K562 (cell line): Measurements from ENCODE around the gene PPA1. TPM values are rescaled to one million over a fixed set of nuclear protein-coding genes. Genes with fewer than 3 reads are reported as not detected.

Experiments used
- ATAC-seq: fragments of 200-7000 bp; cut with Tn5 transposase; 3 replicates; pipeline ENCODE4 v1.9.1; 2020; ENCODE audit warnings: moderate library complexity
- BruUV-seq: library from RNA; stranded (reverse); fragments of 400-500 nt; replicated peaks from 2 replicates; lab custom pipeline; 2021; lab: Mats Ljungman, UMichigan
- CTCF ChIA-PET: fragments of 300-600 bp; formaldehyde crosslinking; extraction: SDS; loops from one replicate; lab custom pipeline; 2021; ENCODE audit warnings: low intra/inter-chr PET ratio; lab: Yijun Ruan, JAX
- POLR2A ChIA-PET: fragments of 300-600, 350-650 bp; sonication (Branson Sonifier 250); formaldehyde crosslinking; extraction: SDS; loops from one replicate; lab custom pipeline; 2021; ENCODE audit warnings: antibody characterized with exemption, inconsistent platforms; lab: Yijun Ruan, JAX
- DNase-seq, 4 experiments: peaks; one replicate each; pipeline versions ENCODE4 v3.0.0 to v3.0.0-alpha.2; 2011 to 2018; ENCODE audit warnings: low spot score in 3 of 4, mixed read lengths in 3 of 4; ENCODE audit errors: extremely low read depth in 1 of 4
- FAIRE-seq: peaks from 2 replicates; lab custom pipeline; 2011; peaks lifted over from hg19 to GRCh38; lab: Jason Lieb, UNC
- H2AFZ ChIP-seq: 2 replicates; pipeline ENCODE4 v1.6.0; 2011; ENCODE audit warnings: low read depth, low read length, control low read depth, inconsistent platforms
- H3K27ac ChIP-seq: fragments of 200-600 bp; 3 replicates; pipeline ENCODE4 v1.8.0; 2011; ENCODE audit warnings: low read depth, mild to moderate bottlenecking, control low read depth, inconsistent platforms, low read length, moderate library complexity, mixed read lengths; ENCODE audit errors: extremely low read depth
- H3K27me3 ChIP-seq, 2 experiments: fragments of 300-600 bp in 1 of 2; 2 replicates in 1 of 2; 3 replicates in 1 of 2; pipeline versions ENCODE4 v1.6.0 to v1.8.0; 2011; ENCODE audit warnings: inconsistent platforms in 2 of 2, low read length in 2 of 2, mild to moderate bottlenecking in 1 of 2, mixed read lengths in 1 of 2, moderate library complexity in 1 of 2; ENCODE audit not compliant: control insufficient read depth in 2 of 2, insufficient read depth in 2 of 2
- H3K36me3 ChIP-seq: fragments of 300-600 bp; 3 replicates; pipeline ENCODE4 v1.8.0; 2011; ENCODE audit warnings: mild to moderate bottlenecking, low read length, inconsistent platforms; ENCODE audit not compliant: control insufficient read depth, insufficient read depth
- H3K4me1 ChIP-seq, 2 experiments: fragments of 200-600 bp in 1 of 2; replicated peaks in 1 of 2; 2 replicates in 1 of 2; 3 replicates in 1 of 2; pipeline versions ENCODE4 v1.5.1 to v1.8.0; 2011; ENCODE audit warnings: inconsistent platforms in 2 of 2, low read length in 2 of 2, mild to moderate bottlenecking in 1 of 2, mixed read lengths in 1 of 2, moderate library complexity in 1 of 2; ENCODE audit not compliant: control insufficient read depth in 2 of 2, insufficient read depth in 2 of 2
- H3K4me2 ChIP-seq: 2 replicates; pipeline ENCODE4 v1.6.1; 2011; ENCODE audit warnings: low read length, control low read depth, inconsistent platforms, mixed read lengths; ENCODE audit not compliant: insufficient read depth
- H3K4me3 ChIP-seq: fragments of 200-600 bp; sonication (generic), shearing (Covaris generic); 2 replicates; pipeline ENCODE4 v1.5.1; 2016; ENCODE audit warnings: control low read depth, inconsistent platforms
- H3K79me2 ChIP-seq: fragments of 200-600 bp; 3 replicates; pipeline ENCODE4 v1.8.0; 2011; ENCODE audit warnings: low read length, inconsistent platforms; ENCODE audit not compliant: control insufficient read depth, insufficient read depth
- H3K9ac ChIP-seq, 2 experiments: 2 replicates each; pipeline versions ENCODE4 v1.6.0 to v1.6.1; 2011; ENCODE audit warnings: low read depth in 2 of 2, low read length in 2 of 2, control low read depth in 1 of 2, inconsistent platforms in 1 of 2, mild to moderate bottlenecking in 1 of 2, mixed read lengths in 1 of 2; ENCODE audit not compliant: insufficient read depth in 1 of 2
- H3K9me1 ChIP-seq: one replicate; pipeline ENCODE4 v1.6.0; 2011; ENCODE audit warnings: inconsistent platforms, mild to moderate bottlenecking, low read length, moderate library complexity; ENCODE audit not compliant: control insufficient read depth, insufficient read depth
- H3K9me3 ChIP-seq: replicated peaks from 2 replicates; pipeline ENCODE4 v1.5.1; 2011; ENCODE audit warnings: low read depth, low read length, inconsistent platforms; ENCODE audit not compliant: control insufficient read depth, insufficient read depth
- H4K20me1 ChIP-seq: replicated peaks from 2 replicates; pipeline ENCODE4 v1.6.1; 2011; ENCODE audit warnings: low read length, inconsistent platforms, mixed read lengths; ENCODE audit not compliant: control insufficient read depth, insufficient read depth
- CBFA2T3 ChIP-seq: fragments of 450-650 bp; IDR thresholded peaks from 2 replicates; pipeline ENCODE4 v1.6.1; 2017
- CXXC5 ChIP-seq: fragments of 250-450 bp; sonication (Bioruptor Pico); IDR thresholded peaks from 2 replicates; pipeline ENCODE4 v1.8.0; 2022; ENCODE audit warnings: inconsistent platforms, mild to moderate bottlenecking, moderate library complexity
- EP300 ChIP-seq: IDR thresholded peaks from 2 replicates; pipeline ENCODE4 v1.6.1; 2012; ENCODE audit warnings: low read length, improper control_type of control experiment
- KHSRP ChIP-seq: fragments of 450-650 bp; IDR thresholded peaks from 2 replicates; pipeline ENCODE4 v1.6.1; 2017
- OTX1 ChIP-seq: fragments of 450-650 bp; formaldehyde crosslinking; IDR thresholded peaks from 2 replicates; pipeline ENCODE4 v1.4.0; 2022; ENCODE audit warnings: mild to moderate bottlenecking
- ZNF232 ChIP-seq: sonication (generic); formaldehyde crosslinking; IDR thresholded peaks from 2 replicates; pipeline ENCODE4 v1.8.0; 2022; ENCODE audit warnings: mild to moderate bottlenecking, missing genetic modification reagents
- ZNF3 ChIP-seq: fragments of 250-450 bp; sonication (Bioruptor Pico); IDR thresholded peaks from 2 replicates; pipeline ENCODE4 v1.5.0; 2021; ENCODE audit warnings: mild to moderate bottlenecking, moderate library complexity
- ZNF354B ChIP-seq: fragments of 250-450 bp; sonication (Bioruptor Pico); IDR thresholded peaks from 2 replicates; pipeline ENCODE4 v1.4.0; 2020
- ZNF384 ChIP-seq: IDR thresholded peaks from 2 replicates; pipeline ENCODE4 v1.6.1; 2012; ENCODE audit warnings: low read depth, low read length, improper control_type of control experiment
- ZNF584 ChIP-seq: fragments of 200-800 bp; sonication (Bioruptor generic); IDR thresholded peaks from 2 replicates; pipeline ENCODE4 v1.6.1; 2016; ENCODE audit warnings: low read depth, mild to moderate bottlenecking, missing genetic modification characterization, missing compliant biosample characterization
- WGBS: fragments of 100-300 bp; shearing (Covaris generic); methylation state at CpG from one replicate; pipeline ENCODE4 v1.1.6; 2016; ENCODE audit warnings: low coverage, mixed read lengths; ENCODE audit not compliant: insufficient coverage; ENCODE audit errors: missing lambda C conversion rate; 5-methylcytosine and 5-hydroxymethylcytosine counted together
- in situ Hi-C: fragments of 300-500 bp; cut with MboI; formaldehyde crosslinking; loops from 4 replicates; pipeline ENCODE4 v1.15.0; 2018; ENCODE audit warnings: inconsistent platforms, mixed read lengths
- intact Hi-C: fragments of 100-400 bp; cut with micrococcal nuclease; formaldehyde crosslinking; loops from 2 replicates; pipeline ENCODE4 v1.14.2; 2022
- polyA plus RNA-seq, 8 experiments: library from polyadenylated mRNA; depleted of rRNA in 4 of 8; stranded (reverse) in 5 of 8; unstranded in 3 of 8; fragments of >200 nt; fragmentation: Nextera tagmentation in 2 of 8; fragmentation: Illumina TruSeq in 1 of 8; extraction: Ambion mirVana in 2 of 8; extraction: Trizol in 1 of 8; gene quantifications; 2 replicates each; pipeline versions ENCODE4 v1.2.1 to v1.2.3, GENCODE V29; 2011 to 2014; ENCODE audit warnings: inconsistent platforms in 1 of 8, missing spikeins in 1 of 8
- total RNA-seq, 7 experiments: library from RNA; depleted of rRNA in 6 of 7; stranded (reverse); fragments of >200 nt in 6 of 7; fragmentation: Illumina TruSeq in 2 of 7; extraction: Trizol in 2 of 7; gene quantifications; 2 replicates each; pipeline versions ENCODE4 v1.2.1 to v1.2.3, GENCODE V29; 2011 to 2021; ENCODE audit warnings: low replicate concordance in 1 of 7
- TF ChIP-seq, protein P1 (sequence below): fragments of 450-650 bp; IDR thresholded peaks from 2 replicates; pipeline ENCODE4 v1.6.1; 2016; ENCODE audit warnings: low read depth, mild to moderate bottlenecking, moderate library complexity
- TF ChIP-seq, protein P2 (sequence below): fragments of 450-650 bp; IDR thresholded peaks from 2 replicates; pipeline ENCODE4 v1.6.1; 2018; ENCODE audit warnings: mild to moderate bottlenecking, low read depth; ENCODE audit not compliant: partially characterized antibody
- TF ChIP-seq, protein P3 (sequence below), 2 experiments: IDR thresholded peaks; 2 replicates each; pipeline ENCODE4 v1.6.1; 2011; ENCODE audit warnings: borderline replicate concordance in 1 of 2, control low read depth in 1 of 2, low read depth in 1 of 2, low read length in 1 of 2, mild to moderate bottlenecking in 1 of 2, mixed read lengths in 1 of 2, moderate library complexity in 1 of 2; ENCODE audit not compliant: insufficient read depth in 1 of 2, insufficient read length in 1 of 2, poor library complexity in 1 of 2, severe bottlenecking in 1 of 2; ENCODE audit errors: extremely low read depth in 1 of 2
- TF ChIP-seq, protein P4 (sequence below), 2 experiments: fragments of 150-350 bp in 1 of 2; IDR thresholded peaks; 2 replicates each; pipeline ENCODE4 v1.6.1; 2012 to 2016; ENCODE audit warnings: low read depth in 2 of 2, low read length in 2 of 2, mild to moderate bottlenecking in 1 of 2, moderate library complexity in 1 of 2

Gene PPA1
- total and polyA plus RNA-seq, 9 of the 15 experiments (the other 6 are each of a cell fraction or from before 2014, with no cell fraction given) = 301 to 635 (median 471) TPM

DNA sequence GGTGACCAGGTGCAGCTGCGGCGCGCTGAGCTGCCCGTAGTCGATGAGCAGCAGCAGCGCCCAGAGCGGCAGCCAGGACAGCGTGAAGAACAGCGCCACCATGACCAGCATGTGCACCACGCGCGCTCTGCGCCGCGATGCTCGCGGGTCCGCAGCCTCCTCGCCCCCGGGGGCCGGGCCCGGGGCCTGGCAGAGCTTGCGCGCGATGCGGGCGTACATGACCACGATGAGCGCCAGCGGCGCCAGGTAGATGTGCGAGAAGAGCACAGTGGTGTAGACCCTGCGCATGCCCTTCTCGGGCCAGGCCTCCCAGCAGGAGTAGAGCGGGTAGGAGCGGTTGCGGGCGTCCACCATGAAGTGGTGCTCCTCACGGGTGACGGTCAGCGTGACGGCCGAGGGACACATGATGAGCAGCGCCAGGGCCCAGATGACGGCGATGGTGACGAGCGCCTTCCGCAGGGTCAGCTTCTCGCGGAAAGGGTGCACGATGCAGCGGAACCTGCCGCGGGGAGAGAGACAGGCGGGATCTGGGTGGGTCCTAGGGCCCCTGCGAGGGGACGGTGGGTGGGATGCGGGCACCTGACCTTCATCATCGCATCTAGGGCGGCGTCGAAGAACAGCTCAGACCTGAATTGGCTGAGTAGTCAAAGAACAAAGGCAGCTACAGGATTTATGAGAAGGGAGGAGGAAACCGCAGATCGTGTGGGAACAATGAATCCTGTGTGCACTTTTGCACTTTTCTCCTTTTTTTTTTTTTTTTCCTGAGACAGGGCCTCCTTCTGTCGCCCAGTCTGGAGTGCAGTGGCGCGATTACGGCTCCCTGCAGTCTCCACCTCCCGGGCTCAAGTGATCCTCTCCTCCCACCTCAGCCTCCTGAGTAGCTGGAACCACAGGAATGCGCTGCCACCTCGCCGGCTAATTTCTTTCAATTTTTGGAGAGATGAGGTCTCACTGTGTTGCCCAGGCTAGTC, 22.4 kb upstream of the PPA1 start:
- 55% methylated on average over 70 of the region's 73 CpGs for WGBS
- in situ Hi-C loops (no loop called here), intact Hi-C loops (no loop called here)
- ChIA-PET POLR2A (interaction anchor here (0.8 to 0.9 kb wide), 2 partner anchors 9 to 12 kb away, joined by 3 to 4 read pairs; no protein-coding TSS in a partner anchor), CTCF (no interaction called here)
- Histone ChIP-seq H2AFZ (no peak overlapping the region), H3K4me2 (no peak overlapping the region), H4K20me1 (no peaks in the 10 kb centered on the region), H3K27ac (no peak overlapping the region), H3K4me3 (no peak overlapping the region), H3K9ac (0 out of 4 replicates have a peak overlapping the region, but pooled peaks of 1 of the 2 experiments have one; percentile 19), H3K4me1 (peaks cover 0 to 15% of the 10 kb centered on the region in 2 experiments; a peak in 3 of 5 replicates), H3K9me1 (no peaks in the 10 kb centered on the region), H3K27me3 (peaks cover 40 to 63% of the 10 kb centered on the region in 2 experiments), H3K36me3 (no peaks in the 10 kb centered on the region), H3K9me3 (no peaks in the 10 kb centered on the region), H3K79me2 (no peaks in the 10 kb centered on the region)
- FAIRE-seq (peak; percentile 15), DNase-seq (peak in 1 of 4 experiments; percentile 39), ATAC-seq (peak; percentile 45; the same call in 2 of the 3 replicates)
- BruUV-seq = no TSS peak
- no peak for TF ChIP-seq ZNF232
- TF ChIP-seq OTX1 = no peak
- TF ChIP-seq EP300 = no peak
- TF ChIP-seq ZNF384 = peak; percentile 64
- TF ChIP-seq CBFA2T3 = peak; percentile 41
- TF ChIP-seq, protein P1, sequence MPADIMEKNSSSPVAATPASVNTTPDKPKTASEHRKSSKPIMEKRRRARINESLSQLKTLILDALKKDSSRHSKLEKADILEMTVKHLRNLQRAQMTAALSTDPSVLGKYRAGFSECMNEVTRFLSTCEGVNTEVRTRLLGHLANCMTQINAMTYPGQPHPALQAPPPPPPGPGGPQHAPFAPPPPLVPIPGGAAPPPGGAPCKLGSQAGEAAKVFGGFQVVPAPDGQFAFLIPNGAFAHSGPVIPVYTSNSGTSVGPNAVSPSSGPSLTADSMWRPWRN = no peak
- TF ChIP-seq, protein P2, sequence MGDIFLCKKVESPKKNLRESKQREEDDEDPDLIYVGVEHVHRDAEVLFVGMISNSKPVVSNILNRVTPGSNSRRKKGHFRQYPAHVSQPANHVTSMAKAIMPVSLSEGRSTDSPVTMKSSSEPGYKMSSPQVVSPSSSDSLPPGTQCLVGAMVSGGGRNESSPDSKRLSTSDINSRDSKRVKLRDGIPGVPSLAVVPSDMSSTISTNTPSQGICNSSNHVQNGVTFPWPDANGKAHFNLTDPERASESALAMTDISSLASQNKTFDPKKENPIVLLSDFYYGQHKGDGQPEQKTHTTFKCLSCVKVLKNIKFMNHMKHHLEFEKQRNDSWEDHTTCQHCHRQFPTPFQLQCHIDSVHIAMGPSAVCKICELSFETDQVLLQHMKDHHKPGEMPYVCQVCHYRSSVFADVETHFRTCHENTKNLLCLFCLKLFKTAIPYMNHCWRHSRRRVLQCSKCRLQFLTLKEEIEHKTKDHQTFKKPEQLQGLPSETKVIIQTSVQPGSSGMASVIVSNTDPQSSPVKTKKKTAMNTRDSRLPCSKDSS = no peak
- no peak for TF ChIP-seq CXXC5 (CRISPR knock-in tag)
- no peak for TF ChIP-seq ZNF584 (CRISPR knock-in tag)
- TF ChIP-seq, protein P3, sequence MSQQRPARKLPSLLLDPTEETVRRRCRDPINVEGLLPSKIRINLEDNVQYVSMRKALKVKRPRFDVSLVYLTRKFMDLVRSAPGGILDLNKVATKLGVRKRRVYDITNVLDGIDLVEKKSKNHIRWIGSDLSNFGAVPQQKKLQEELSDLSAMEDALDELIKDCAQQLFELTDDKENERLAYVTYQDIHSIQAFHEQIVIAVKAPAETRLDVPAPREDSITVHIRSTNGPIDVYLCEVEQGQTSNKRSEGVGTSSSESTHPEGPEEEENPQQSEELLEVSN (IDR thresholded peaks at IDR 0.05; ENCODE audit: borderline replicate concordance in 1 of 2, extremely low read depth in 1 of 2, insufficient read depth in 1 of 2, insufficient read length in 1 of 2, low read depth in 1 of 2, low read length in 1 of 2, poor library complexity in 1 of 2, severe bottlenecking in 1 of 2) = no peak
- no peak for TF ChIP-seq KHSRP
- no peak for TF ChIP-seq ZNF3 (CRISPR knock-in tag)
- no peak for TF ChIP-seq ZNF354B (CRISPR knock-in tag)
- TF ChIP-seq, protein P4, sequence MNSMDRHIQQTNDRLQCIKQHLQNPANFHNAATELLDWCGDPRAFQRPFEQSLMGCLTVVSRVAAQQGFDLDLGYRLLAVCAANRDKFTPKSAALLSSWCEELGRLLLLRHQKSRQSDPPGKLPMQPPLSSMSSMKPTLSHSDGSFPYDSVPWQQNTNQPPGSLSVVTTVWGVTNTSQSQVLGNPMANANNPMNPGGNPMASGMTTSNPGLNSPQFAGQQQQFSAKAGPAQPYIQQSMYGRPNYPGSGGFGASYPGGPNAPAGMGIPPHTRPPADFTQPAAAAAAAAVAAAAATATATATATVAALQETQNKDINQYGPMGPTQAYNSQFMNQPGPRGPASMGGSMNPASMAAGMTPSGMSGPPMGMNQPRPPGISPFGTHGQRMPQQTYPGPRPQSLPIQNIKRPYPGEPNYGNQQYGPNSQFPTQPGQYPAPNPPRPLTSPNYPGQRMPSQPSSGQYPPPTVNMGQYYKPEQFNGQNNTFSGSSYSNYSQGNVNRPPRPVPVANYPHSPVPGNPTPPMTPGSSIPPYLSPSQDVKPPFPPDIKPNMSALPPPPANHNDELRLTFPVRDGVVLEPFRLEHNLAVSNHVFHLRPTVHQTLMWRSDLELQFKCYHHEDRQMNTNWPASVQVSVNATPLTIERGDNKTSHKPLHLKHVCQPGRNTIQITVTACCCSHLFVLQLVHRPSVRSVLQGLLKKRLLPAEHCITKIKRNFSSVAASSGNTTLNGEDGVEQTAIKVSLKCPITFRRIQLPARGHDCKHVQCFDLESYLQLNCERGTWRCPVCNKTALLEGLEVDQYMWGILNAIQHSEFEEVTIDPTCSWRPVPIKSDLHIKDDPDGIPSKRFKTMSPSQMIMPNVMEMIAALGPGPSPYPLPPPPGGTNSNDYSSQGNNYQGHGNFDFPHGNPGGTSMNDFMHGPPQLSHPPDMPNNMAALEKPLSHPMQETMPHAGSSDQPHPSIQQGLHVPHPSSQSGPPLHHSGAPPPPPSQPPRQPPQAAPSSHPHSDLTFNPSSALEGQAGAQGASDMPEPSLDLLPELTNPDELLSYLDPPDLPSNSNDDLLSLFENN (IDR thresholded peaks at IDR 0.05; ENCODE audit: low read depth in 2 of 2, low read length in 2 of 2) = no peak
